SU-DHL-6 (cell line): ENCODE results near the gene TMEM120B.
"Not testable (repeated sequence)": the region's sequence is repeated elsewhere in the genome, so short reads cannot be mapped to it uniquely, and the experiment has no call there.

Source experiments
- H2AFZ ChIP-seq: fragments of 200-600 bp; sonication (generic); 2 replicates; pipeline ENCODE4 v1.6.1; 2014; ENCODE audit warnings: low read depth, mild to moderate bottlenecking, moderate library complexity, mixed read lengths, antibody characterized with exemption, low read length; ENCODE audit not compliant: severe bottlenecking
- H3F3A ChIP-seq: fragments of 200-600 bp; shearing (Covaris generic); 2 replicates; pipeline ENCODE4 v1.6.0; 2016; ENCODE audit warnings: antibody characterized with exemption, mild to moderate bottlenecking; ENCODE audit not compliant: insufficient read depth
- H3K27ac ChIP-seq: fragments of 200-600 bp; sonication (generic); 2 replicates; pipeline ENCODE4 v1.5.1; 2016; ENCODE audit warnings: low read depth, mild to moderate bottlenecking, low read length, moderate library complexity, mixed read lengths
- H3K27me3 ChIP-seq: fragments of 200-600 bp; sonication (generic), shearing (Covaris generic); 2 replicates; pipeline ENCODE4 v1.6.0; 2014; ENCODE audit warnings: mild to moderate bottlenecking, low read length
- H3K36me3 ChIP-seq: fragments of 200-600 bp; sonication (generic); 2 replicates; pipeline ENCODE4 v1.6.1; 2014; ENCODE audit warnings: mild to moderate bottlenecking, low read length, mixed read lengths
- H3K4me2 ChIP-seq: fragments of 300-600, 200-600 bp; shearing (Covaris generic), sonication (generic); 2 replicates; pipeline ENCODE4 v1.6.0; 2014; ENCODE audit warnings: low read length, low read depth, mild to moderate bottlenecking; ENCODE audit not compliant: poor library complexity, severe bottlenecking
- H3K4me3 ChIP-seq: fragments of 200-600 bp; sonication (generic); 2 replicates; pipeline ENCODE4 v1.5.1; 2014; ENCODE audit warnings: antibody characterized with exemption, low read length, mild to moderate bottlenecking, mixed read lengths; ENCODE audit not compliant: insufficient read depth, poor library complexity, severe bottlenecking
- H3K79me2 ChIP-seq: fragments of 200-600 bp; sonication (generic); 2 replicates; pipeline ENCODE4 v1.6.1; 2014; ENCODE audit warnings: mild to moderate bottlenecking, low read length, moderate library complexity; ENCODE audit not compliant: insufficient read depth
- H3K9ac ChIP-seq: fragments of 200-600 bp; sonication (generic); 2 replicates; pipeline ENCODE4 v1.7.0; 2014; ENCODE audit warnings: mild to moderate bottlenecking, low read length
- H3K9me2 ChIP-seq: fragments of 200-600 bp; sonication (generic); replicated peaks from 2 replicates; pipeline ENCODE4 v1.6.1; 2014; ENCODE audit warnings: low read length; ENCODE audit not compliant: insufficient read depth
- H3K9me3 ChIP-seq: fragments of 200-600 bp; sonication (generic); 2 replicates; pipeline ENCODE4 v1.6.1; 2014; ENCODE audit warnings: low read length, mixed read lengths; ENCODE audit not compliant: insufficient read depth
- H4K20me1 ChIP-seq: fragments of 200-600 bp; sonication (generic); 2 replicates; pipeline ENCODE4 v1.6.1; 2014; ENCODE audit warnings: low read depth, mild to moderate bottlenecking, antibody characterized with exemption, low read length, moderate library complexity, mixed read lengths
- EZH2phosphoT487 ChIP-seq: fragments of 200-600 bp; sonication (generic), shearing (Covaris generic); conservative IDR thresholded peaks from 2 replicates; pipeline ENCODE4 v1.6.1; 2018; ENCODE audit warnings: mild to moderate bottlenecking, antibody characterized with exemption, low read length, moderate library complexity, mixed read lengths
- TF ChIP-seq, protein P1 (sequence below): fragments of 200-600 bp; sonication (generic); IDR thresholded peaks from one replicate; pipeline ENCODE4 v1.5.1; 2017; ENCODE audit warnings: antibody characterized with exemption, mild to moderate bottlenecking, low read length, moderate library complexity; ENCODE audit not compliant: insufficient read depth, poor library complexity, severe bottlenecking

Gene TMEM120B

DNA sequence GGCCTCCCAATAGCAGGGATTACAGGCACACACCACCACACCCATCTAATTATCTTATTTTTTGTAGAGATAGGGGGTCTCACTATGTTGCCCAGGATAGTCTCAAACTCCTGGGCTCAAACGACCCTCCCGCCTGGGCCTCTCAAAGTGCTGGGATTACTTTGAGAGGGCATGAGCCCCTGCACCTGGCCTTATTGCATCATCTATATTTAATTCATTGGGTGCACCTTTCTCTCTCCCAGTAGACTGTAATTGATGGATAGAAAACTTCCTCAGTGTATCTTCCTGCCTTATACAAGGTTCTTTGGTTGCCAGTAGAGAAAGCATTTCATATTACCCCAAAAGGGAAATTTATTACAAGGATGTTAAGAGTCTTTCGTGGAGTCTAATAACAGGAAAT lies 34.2 kb upstream of the TMEM120B start:
- TF ChIP-seq, protein P1, sequence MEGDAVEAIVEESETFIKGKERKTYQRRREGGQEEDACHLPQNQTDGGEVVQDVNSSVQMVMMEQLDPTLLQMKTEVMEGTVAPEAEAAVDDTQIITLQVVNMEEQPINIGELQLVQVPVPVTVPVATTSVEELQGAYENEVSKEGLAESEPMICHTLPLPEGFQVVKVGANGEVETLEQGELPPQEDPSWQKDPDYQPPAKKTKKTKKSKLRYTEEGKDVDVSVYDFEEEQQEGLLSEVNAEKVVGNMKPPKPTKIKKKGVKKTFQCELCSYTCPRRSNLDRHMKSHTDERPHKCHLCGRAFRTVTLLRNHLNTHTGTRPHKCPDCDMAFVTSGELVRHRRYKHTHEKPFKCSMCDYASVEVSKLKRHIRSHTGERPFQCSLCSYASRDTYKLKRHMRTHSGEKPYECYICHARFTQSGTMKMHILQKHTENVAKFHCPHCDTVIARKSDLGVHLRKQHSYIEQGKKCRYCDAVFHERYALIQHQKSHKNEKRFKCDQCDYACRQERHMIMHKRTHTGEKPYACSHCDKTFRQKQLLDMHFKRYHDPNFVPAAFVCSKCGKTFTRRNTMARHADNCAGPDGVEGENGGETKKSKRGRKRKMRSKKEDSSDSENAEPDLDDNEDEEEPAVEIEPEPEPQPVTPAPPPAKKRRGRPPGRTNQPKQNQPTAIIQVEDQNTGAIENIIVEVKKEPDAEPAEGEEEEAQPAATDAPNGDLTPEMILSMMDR = no peak
- no peak for TF ChIP-seq EZH2phosphoT487
- Histone ChIP-seq H2AFZ (no peak overlapping the region), H3K36me3 (no peaks in the 10 kb centered on the region), H3F3A (peaks cover 4% of the 10 kb centered on the region; the same call in 1 of the 2 replicates), H3K4me3 (no peak overlapping the region), H3K27me3 (no peaks in the 10 kb centered on the region), H4K20me1 (no peaks in the 10 kb centered on the region), H3K79me2 (no peaks in the 10 kb centered on the region), H3K4me2 (no peak overlapping the region), H3K27ac (no peak overlapping the region), H3K9ac (no peak overlapping the region), H3K9me2 (no peaks in the 10 kb centered on the region), H3K9me3 (no peaks in the 10 kb centered on the region)

DNA sequence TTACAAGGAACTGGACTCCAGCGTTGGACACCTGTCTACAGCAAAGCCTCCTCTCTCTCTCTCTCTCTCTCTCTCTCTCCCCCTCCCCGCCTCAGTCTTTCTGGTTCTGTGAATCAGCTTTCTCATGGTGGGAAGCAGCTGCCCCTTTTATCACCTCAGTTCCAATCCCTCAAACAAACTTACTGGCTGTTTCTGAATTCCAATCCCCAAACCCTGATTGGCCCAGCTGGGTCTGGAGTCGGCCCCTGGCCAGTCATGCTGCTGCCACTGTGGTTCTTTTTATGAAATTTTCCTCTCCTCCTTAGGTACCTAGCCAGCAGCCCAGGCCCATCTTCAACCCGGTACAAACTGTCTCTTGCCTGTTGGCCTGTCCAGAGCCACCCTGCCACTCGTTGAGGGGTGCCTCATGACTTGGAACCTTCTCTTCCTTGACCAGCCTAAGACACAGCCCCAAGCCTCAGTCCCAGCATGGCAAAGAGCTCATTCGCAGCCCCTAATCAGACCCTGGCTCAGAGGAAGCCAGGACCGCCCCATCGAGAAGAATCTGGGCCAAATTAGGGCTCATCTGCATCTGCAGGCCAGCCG lies 33.7 kb upstream of the TMEM120B start:
- H3K4me3 ChIP-seq = no peak overlapping the region
- no peaks in the 10 kb centered on the region for H3K9me3 ChIP-seq
- H3F3A ChIP-seq = peaks cover 4% of the 10 kb centered on the region; the same call in 1 of the 2 replicates
- no peaks in the 10 kb centered on the region for H3K36me3 ChIP-seq
- H3K79me2 ChIP-seq = no peaks in the 10 kb centered on the region
- TF ChIP-seq EZH2phosphoT487 = no peak
- TF ChIP-seq, protein P1 = no peak
- no peaks in the 10 kb centered on the region for H4K20me1 ChIP-seq
- no peak overlapping the region for H3K9ac ChIP-seq
- no peak overlapping the region for H2AFZ ChIP-seq
- H3K4me2 ChIP-seq = no peak overlapping the region
- no peak overlapping the region for H3K27ac ChIP-seq
- no peaks in the 10 kb centered on the region for H3K27me3 ChIP-seq
- H3K9me2 ChIP-seq = no peaks in the 10 kb centered on the region

DNA sequence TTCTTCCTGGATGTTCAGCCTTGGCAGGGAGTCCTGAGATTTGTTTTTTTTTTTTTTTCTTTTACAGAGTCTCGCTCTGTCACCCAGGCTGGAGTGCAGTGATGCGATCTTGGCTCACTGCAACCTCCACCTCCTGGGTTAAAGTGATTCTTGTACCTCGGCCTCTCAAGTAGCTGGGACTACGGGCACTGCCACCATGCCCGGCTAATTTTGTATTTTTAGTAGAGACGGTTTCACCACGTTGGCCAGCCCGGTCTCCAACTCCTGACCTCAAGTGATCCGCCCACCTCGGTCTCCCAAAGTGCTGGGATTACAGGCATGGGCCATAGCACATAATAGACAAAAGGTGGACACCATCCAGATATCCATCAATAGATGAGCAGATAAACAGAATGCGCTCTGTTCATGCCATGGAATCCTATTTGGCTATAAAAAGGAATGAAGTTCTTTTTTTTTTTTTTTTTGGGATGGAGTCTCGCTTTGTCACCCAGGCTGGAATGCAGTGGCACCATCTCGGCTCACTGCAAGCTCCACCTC lies 32.8 kb upstream of the TMEM120B start:
- H3K9me2 ChIP-seq, H3K9me3 ChIP-seq, H3K27me3 ChIP-seq, H3F3A ChIP-seq, H3K4me3 ChIP-seq, H3K79me2 ChIP-seq, H3K4me2 ChIP-seq, H3K9ac ChIP-seq, H3K36me3 ChIP-seq, H4K20me1 ChIP-seq, H2AFZ ChIP-seq, H3K27ac ChIP-seq: not testable (repeated sequence)

DNA sequence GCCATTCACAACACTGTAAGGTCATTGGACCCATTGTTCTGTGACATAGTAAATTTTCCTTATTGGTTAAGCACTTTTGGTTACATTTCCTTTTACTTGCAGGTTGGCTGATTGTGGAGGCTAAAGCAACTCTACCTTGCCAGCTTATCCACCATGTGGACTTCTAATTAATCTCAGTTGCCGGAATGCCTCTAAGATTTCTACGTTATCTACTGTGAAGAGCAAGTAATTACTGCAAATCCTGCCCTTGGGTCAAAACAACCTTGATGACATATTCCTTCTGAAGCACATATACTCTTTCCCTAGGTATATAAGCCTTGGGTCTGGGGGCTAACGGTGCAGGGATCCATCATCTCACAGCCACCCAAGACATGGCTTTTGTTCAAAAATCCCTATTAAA lies 23.6 kb upstream of the TMEM120B start:
- H3K4me3 ChIP-seq = no peak overlapping the region
- no peak overlapping the region for H3K9ac ChIP-seq
- H4K20me1 ChIP-seq = no peaks in the 10 kb centered on the region
- 0 out of 2 replicates have a peak, but pooled peaks cover 6% of the 10 kb centered on the region for H3F3A ChIP-seq
- no peak overlapping the region for H3K27ac ChIP-seq
- no peaks in the 10 kb centered on the region for H3K27me3 ChIP-seq
- no peak overlapping the region for H3K4me2 ChIP-seq
- no peaks in the 10 kb centered on the region for H3K36me3 ChIP-seq
- TF ChIP-seq, protein P1 = no peak
- H3K79me2 ChIP-seq = no peaks in the 10 kb centered on the region
- H3K9me3 ChIP-seq = no peaks in the 10 kb centered on the region
- H2AFZ ChIP-seq = no peak overlapping the region
- H3K9me2 ChIP-seq = no peaks in the 10 kb centered on the region
